Measurements from ENCODE around the gene STRADB. TPM values are rescaled to one million over a fixed set of nuclear protein-coding genes. Genes with fewer than 3 reads are reported as not detected.
A peak's percentile ranks its signal among the peaks of the same experiment; 100 is the strongest.

STRADB gene
- total RNA-seq, 1 donor = 57.6 TPM

DNA sequence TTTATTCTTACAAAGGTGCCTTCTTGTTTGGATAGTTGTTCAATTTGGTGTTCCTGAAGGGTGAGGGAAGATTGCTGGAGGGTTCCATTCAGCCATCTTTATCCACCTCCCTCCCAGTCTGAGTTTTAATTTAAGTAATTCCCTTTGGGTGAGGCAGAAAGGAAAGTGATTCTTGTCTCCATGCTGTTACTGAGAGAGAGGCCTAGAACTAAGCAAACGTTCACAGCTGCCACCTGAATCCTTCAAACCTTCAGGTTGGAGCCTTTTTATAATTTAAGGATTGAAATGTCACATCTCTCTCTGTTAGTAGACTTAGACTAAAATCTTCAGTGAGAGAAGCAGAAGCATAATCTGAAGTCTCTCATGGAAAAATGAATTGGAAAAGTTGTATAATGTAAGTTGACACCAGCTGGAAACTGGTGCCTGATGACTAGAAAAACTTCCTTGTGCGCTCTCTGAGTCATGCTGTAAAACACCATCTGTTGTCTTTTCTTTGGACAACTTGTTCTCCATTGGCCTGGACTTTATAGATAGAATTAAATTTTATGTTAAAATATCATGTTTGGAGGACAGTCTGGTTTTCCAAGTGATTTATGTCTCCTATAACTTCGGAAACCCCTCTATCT lies 14.6 kb downstream of the STRADB start:
- H3K4me3 ChIP-seq (ENCODE audit: low read depth, low read length) = no peak overlapping the region
- DNase-seq (ENCODE audit: low read depth) = peak; percentile 81
- TF ChIP-seq CTCF (IDR thresholded peaks at IDR 0.05; ENCODE audit: insufficient read depth, low read length) = no peak

DNA sequence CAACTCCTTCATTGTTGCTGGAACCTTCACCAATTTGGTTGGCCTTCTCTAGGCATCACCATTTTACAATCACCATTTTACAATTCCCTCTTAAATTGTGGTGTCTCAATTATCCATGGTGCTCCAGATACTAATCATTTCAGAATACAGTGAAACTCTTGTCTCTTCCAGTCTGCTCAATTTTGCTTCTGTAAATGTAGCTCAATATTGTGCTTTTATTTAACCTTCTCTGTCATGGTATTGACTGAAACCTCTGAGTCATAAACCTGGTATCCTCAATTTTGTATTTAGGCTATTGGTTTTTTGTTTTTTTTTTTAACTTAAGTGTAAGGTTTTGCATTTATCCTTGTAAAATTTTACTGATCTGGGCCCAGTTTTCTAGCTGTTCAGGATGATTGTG lies 16.1 kb downstream of the STRADB start:
- no peak overlapping the region for H3K4me3 ChIP-seq (ENCODE audit: low read depth, low read length)
- TF ChIP-seq CTCF (IDR thresholded peaks at IDR 0.05; ENCODE audit: insufficient read depth, low read length) = no peak
- no peak for DNase-seq (ENCODE audit: low read depth)

DNA sequence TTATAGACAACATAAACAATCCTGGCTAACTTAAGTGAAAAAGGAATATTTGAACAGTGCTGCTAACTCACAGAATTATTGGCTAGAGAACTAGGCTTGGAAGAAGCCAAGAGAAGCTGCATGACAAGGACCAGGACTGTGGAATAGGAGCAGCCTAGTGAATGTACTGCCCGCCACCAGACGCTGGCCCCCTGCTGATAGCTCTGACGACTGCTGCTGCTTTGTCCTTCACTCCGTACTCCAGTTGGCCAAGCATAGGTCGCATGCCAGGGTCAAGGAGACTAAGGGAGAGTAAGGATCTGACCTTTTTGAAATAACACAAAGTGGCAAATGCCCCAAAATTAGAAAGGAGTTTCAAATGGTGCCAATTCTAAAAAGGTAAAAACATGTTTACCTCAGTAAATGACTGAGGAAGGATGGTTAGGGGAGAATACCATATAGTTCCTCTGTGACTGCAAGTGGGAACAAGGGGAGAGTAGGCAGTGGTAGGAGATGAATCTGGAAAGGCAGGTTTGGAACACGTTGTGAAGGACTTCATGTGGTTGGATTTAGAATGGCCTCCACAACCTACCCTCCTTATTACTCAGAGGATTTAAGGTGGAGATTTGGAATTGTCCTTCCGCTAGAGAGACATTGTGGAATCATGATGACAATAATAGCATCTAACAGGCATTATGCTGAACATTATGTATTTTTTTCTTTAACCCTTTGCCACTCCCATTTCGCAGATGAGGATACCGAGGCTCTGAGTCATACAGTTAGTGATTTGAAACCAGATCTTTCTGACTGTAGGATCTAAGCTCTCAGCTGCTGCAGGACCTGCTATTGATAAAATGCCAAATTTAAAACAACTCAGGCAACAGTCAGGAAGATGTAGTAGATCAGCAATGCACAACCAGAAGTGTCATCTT lies 19.5 kb downstream of the STRADB start:
- no peak overlapping the region for H3K4me3 ChIP-seq (ENCODE audit: low read depth, low read length)
- DNase-seq (ENCODE audit: low read depth) = peak; percentile 32
- no peak for TF ChIP-seq CTCF (IDR thresholded peaks at IDR 0.05; ENCODE audit: insufficient read depth, low read length)

GRCh38 chr2:201471732-201472393 lies 20.3 kb downstream of the STRADB start:
- no peak for TF ChIP-seq CTCF (IDR thresholded peaks at IDR 0.05; ENCODE audit: insufficient read depth, low read length)
- DNase-seq (ENCODE audit: low read depth) = peak; percentile 87
- H3K4me3 ChIP-seq (ENCODE audit: low read depth, low read length) = no peak overlapping the region

DNA sequence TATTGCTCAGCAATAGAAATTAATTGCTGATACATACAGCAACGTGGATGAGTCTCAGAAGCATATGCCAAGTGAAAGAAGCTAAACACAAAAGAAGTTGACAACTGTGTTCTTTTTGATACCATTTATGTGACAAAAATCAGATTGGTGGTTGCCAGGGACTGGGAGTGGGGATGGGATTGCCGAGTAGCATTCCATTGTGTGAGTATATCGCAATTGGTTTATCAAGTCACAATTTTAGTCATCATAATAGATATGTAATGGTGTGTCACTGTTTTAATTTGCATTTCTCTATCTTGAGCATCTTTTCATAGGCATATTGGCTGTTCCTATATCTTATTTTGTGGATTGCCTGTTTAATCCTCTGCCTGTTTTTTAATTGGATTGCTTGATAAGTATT lies 20.9 kb downstream of the STRADB start:
- no peak for DNase-seq (ENCODE audit: low read depth)
- no peak overlapping the region for H3K4me3 ChIP-seq (ENCODE audit: low read depth, low read length)
- TF ChIP-seq CTCF (IDR thresholded peaks at IDR 0.05; ENCODE audit: insufficient read depth, low read length) = no peak

DNA sequence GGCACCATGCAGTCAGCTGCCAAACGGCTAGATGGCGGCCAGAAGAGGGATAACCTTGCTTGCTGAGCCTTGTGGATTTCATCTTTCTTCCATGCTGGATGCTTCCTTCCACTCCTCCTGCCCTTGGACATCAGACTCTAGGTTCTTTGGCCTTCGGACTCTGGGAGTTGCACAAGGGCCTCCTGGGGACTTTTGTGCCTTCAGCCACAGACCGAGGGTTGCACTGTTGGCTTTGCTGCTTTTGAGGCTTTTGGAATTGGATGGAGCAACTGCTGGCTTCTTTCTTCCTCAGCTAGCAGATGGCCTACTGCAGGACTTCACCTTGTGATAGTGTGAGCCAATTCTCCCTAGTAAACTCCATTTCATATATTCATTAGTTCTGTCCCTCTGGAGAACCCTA lies 31.0 kb downstream of the STRADB start:
- no peak for DNase-seq (ENCODE audit: low read depth)
- no peak overlapping the region for H3K4me3 ChIP-seq (ENCODE audit: low read depth, low read length)
- TF ChIP-seq CTCF (IDR thresholded peaks at IDR 0.05; ENCODE audit: insufficient read depth, low read length) = no peak

All from fibroblast of the aortic adventitia (primary cell).